ENCODE results near the gene ZBTB46. TPM values are rescaled to one million over a fixed set of nuclear protein-coding genes. Genes with fewer than 3 reads are reported as not detected.
"Not testable (repeated sequence)": the region's sequence is repeated elsewhere in the genome, so short reads cannot be mapped to it uniquely, and the experiment has no call there.

ZBTB46 gene
- total RNA-seq, 1 experiment from 2014 or later = 3.6 TPM

GRCh38 chr20:63777614-63778013 lies 53.5 kb downstream of the ZBTB46 start:
- H3K4me2 ChIP-seq = peak overlapping the region; percentile 5; the same call in 1 of the 2 replicates
- no peaks in the 10 kb centered on the region; the same call in none of the 2 replicates for H3F3A ChIP-seq (ENCODE audit: insufficient read depth, low read depth)
- H3K9me2 ChIP-seq (ENCODE audit: insufficient read depth) = no peaks in the 10 kb centered on the region
- no peaks in the 10 kb centered on the region for H3K9me3 ChIP-seq (ENCODE audit: insufficient read depth, low read depth)
- ChIA-PET POLR2A (ENCODE audit: unreplicated experiment) (interaction anchor here (1.1 kb wide), 1 partner anchor 88 kb away, joined by 4 read pairs; the partner anchor contains the start of gene TPD52L2), CTCF (no interaction called here)
- H3K27me3 ChIP-seq (ENCODE audit: insufficient read depth, low read depth) = no peaks in the 10 kb centered on the region
- no peak for DNase-seq
- intact Hi-C loops (cut with micrococcal nuclease; ENCODE audit: unreplicated experiment) = no loop called here
- no peak for TF ChIP-seq CTCF (conservative IDR thresholded peaks at IDR 0.05)
- TF ChIP-seq EZH2 (IDR thresholded peaks at IDR 0.05; ENCODE audit: low read depth) = no peak
- H3K27ac ChIP-seq = no peak overlapping the region
- BruUV-seq (replicated peaks) = no TSS peak
- no peaks in the 10 kb centered on the region for H3K79me2 ChIP-seq (ENCODE audit: low read depth)
- H2AFZ ChIP-seq = no peak overlapping the region
- no peak overlapping the region for H3K4me3 ChIP-seq
- no peaks in the 10 kb centered on the region for H3K36me3 ChIP-seq (ENCODE audit: low read depth)
- peaks cover 11% of the 10 kb centered on the region for H3K4me1 ChIP-seq (replicated peaks; ENCODE audit: insufficient read depth)
- no peaks in the 10 kb centered on the region for H4K20me1 ChIP-seq (ENCODE audit: insufficient read depth)

- H3F3A ChIP-seq (ENCODE audit: insufficient read depth, low read depth); H3K27ac ChIP-seq; DNase-seq; H3K79me2 ChIP-seq (ENCODE audit: low read depth); H2AFZ ChIP-seq; H3K36me3 ChIP-seq (ENCODE audit: low read depth); H3K4me3 ChIP-seq; H3K4me2 ChIP-seq; intact Hi-C loops (cut with micrococcal nuclease; ENCODE audit: unreplicated experiment); POLR2A ChIA-PET (ENCODE audit: unreplicated experiment); H3K9me2 ChIP-seq (ENCODE audit: insufficient read depth); H3K9me3 ChIP-seq (ENCODE audit: insufficient read depth, low read depth); H3K27me3 ChIP-seq (ENCODE audit: insufficient read depth, low read depth); CTCF ChIA-PET; BruUV-seq (replicated peaks); H4K20me1 ChIP-seq (ENCODE audit: insufficient read depth): not testable (repeated sequence)
- peaks cover 11% of the 10 kb centered on the region for H3K4me1 ChIP-seq (replicated peaks; ENCODE audit: insufficient read depth)
Measured at GRCh38 chr20:63776875-63777274, 54.2 kb downstream of the ZBTB46 start.

GRCh38 chr20:63775096-63775978 lies 55.7 kb downstream of the ZBTB46 start:
- no peak overlapping the region for H3K27ac ChIP-seq
- no peaks in the 10 kb centered on the region for H3K9me3 ChIP-seq (ENCODE audit: insufficient read depth, low read depth)
- intact Hi-C loops (cut with micrococcal nuclease; ENCODE audit: unreplicated experiment) = no loop called here
- H3K9me2 ChIP-seq (ENCODE audit: insufficient read depth) = no peaks in the 10 kb centered on the region
- H3F3A ChIP-seq (ENCODE audit: insufficient read depth, low read depth) = no peaks in the 10 kb centered on the region; the same call in none of the 2 replicates
- DNase-seq = no peak
- H3K4me2 ChIP-seq = no peak overlapping the region
- ChIA-PET POLR2A (ENCODE audit: unreplicated experiment) (no interaction called here), CTCF (interaction anchor here (0.6 kb wide), 1 partner anchor 266 kb away, joined by 4 read pairs; no protein-coding TSS in a partner anchor)
- BruUV-seq (replicated peaks) = no TSS peak
- H4K20me1 ChIP-seq (ENCODE audit: insufficient read depth) = no peaks in the 10 kb centered on the region
- H3K27me3 ChIP-seq (ENCODE audit: insufficient read depth, low read depth) = no peaks in the 10 kb centered on the region
- H3K4me3 ChIP-seq = no peak overlapping the region
- TF ChIP-seq CTCF (conservative IDR thresholded peaks at IDR 0.05) = peak; percentile 67
- TF ChIP-seq EZH2 (IDR thresholded peaks at IDR 0.05; ENCODE audit: low read depth) = no peak
- peaks cover 11% of the 10 kb centered on the region for H3K4me1 ChIP-seq (replicated peaks; ENCODE audit: insufficient read depth)
- H2AFZ ChIP-seq = no peak overlapping the region
- no peaks in the 10 kb centered on the region for H3K36me3 ChIP-seq (ENCODE audit: low read depth)
- H3K79me2 ChIP-seq (ENCODE audit: low read depth) = no peaks in the 10 kb centered on the region
